ENCODE measurements around the gene ADGRF1. TPM values are rescaled to one million over a fixed set of nuclear protein-coding genes. Genes with fewer than 3 reads are reported as not detected.

Gene ADGRF1
- total RNA-seq, 2 experiments from 2014 or later, result not detected

GRCh38 chr6:46956409-46956808 lies 85.7 kb downstream of the ADGRF1 start:
- Histone ChIP-seq H3K4me1 (ENCODE audit: insufficient read depth, low read length) (no peaks in the 10 kb centered on the region), H3K27ac (ENCODE audit: low read depth in 1 of 2, low read length in 2 of 2) (no peak overlapping the region), H3K27me3 (ENCODE audit: control insufficient read depth in 1 of 2, insufficient read depth in 2 of 2, low read length in 2 of 2) (peaks cover 0 to 5% of the 10 kb centered on the region in 2 experiments), H3K4me3 (ENCODE audit: low read length) (no peak overlapping the region), H3K36me3 (ENCODE audit: insufficient read depth, low read length) (no peaks in the 10 kb centered on the region), H3K9me3 (ENCODE audit: control insufficient read depth in 1 of 2, insufficient read depth in 1 of 2, low read length in 2 of 2) (no peaks in the 10 kb centered on the region)
- Mint-ChIP-seq H3K27ac (no peak overlapping the region), H3K9me3 (no peaks in the 10 kb centered on the region), H3K36me3 (ENCODE audit: low read depth) (no peaks in the 10 kb centered on the region), H3K4me1 (ENCODE audit: low read depth) (no peaks in the 10 kb centered on the region), H3K4me3 (no peak overlapping the region), H3K27me3 (peaks cover 15% of the 10 kb centered on the region)
- CTCF ChIA-PET, result no interaction called here
- ATAC-seq (ENCODE audit: poor library complexity), result no peak
- DNase-seq, result no peak
- POLR2A ChIA-PET, result no interaction called here
- intact Hi-C loops (cut with DNase I, micrococcal nuclease), result no loop called here
- no peak for TF ChIP-seq CTCF (IDR thresholded peaks at IDR 0.05)

GRCh38 chr6:46954837-46955451 lies 87.2 kb downstream of the ADGRF1 start:
- no peak for TF ChIP-seq CTCF (IDR thresholded peaks at IDR 0.05)
- DNase-seq (no peak), ATAC-seq (ENCODE audit: poor library complexity) (no peak)
- no peaks in the 10 kb centered on the region for H3K9me3 ChIP-seq (ENCODE audit: control insufficient read depth in 1 of 2, insufficient read depth in 1 of 2, low read length in 2 of 2)
- peaks cover 0 to 5% of the 10 kb centered on the region in 2 experiments for H3K27me3 ChIP-seq (ENCODE audit: control insufficient read depth in 1 of 2, insufficient read depth in 2 of 2, low read length in 2 of 2)
- no peaks in the 10 kb centered on the region for H3K36me3 ChIP-seq (ENCODE audit: insufficient read depth, low read length)
- no peaks in the 10 kb centered on the region for H3K4me1 Mint-ChIP-seq (ENCODE audit: low read depth)
- intact Hi-C loops (cut with DNase I, micrococcal nuclease), result no loop called here
- no peaks in the 10 kb centered on the region for H3K4me1 ChIP-seq (ENCODE audit: insufficient read depth, low read length)
- H3K4me3 ChIP-seq (ENCODE audit: low read length), result no peak overlapping the region
- no peak overlapping the region for H3K27ac ChIP-seq (ENCODE audit: low read depth in 1 of 2, low read length in 2 of 2)
- H3K27me3 Mint-ChIP-seq, result peaks cover 21% of the 10 kb centered on the region
- H3K36me3 Mint-ChIP-seq (ENCODE audit: low read depth), result no peaks in the 10 kb centered on the region
- ChIA-PET POLR2A (no interaction called here), CTCF (no interaction called here)
- no peak overlapping the region for H3K4me3 Mint-ChIP-seq
- H3K9me3 Mint-ChIP-seq, result no peaks in the 10 kb centered on the region
- H3K27ac Mint-ChIP-seq, result no peak overlapping the region

- H3K27ac Mint-ChIP-seq, result no peak overlapping the region
- H3K9me3 ChIP-seq (ENCODE audit: control insufficient read depth in 1 of 2, insufficient read depth in 1 of 2, low read length in 2 of 2), result no peaks in the 10 kb centered on the region
- no peak overlapping the region for H3K4me3 ChIP-seq (ENCODE audit: low read length)
- H3K9me3 Mint-ChIP-seq, result no peaks in the 10 kb centered on the region
- no peak overlapping the region for H3K4me3 Mint-ChIP-seq
- no peaks in the 10 kb centered on the region for H3K36me3 Mint-ChIP-seq (ENCODE audit: low read depth)
- CTCF ChIA-PET, result no interaction called here
- no peaks in the 10 kb centered on the region for H3K36me3 ChIP-seq (ENCODE audit: insufficient read depth, low read length)
- peaks cover 0 to 5% of the 10 kb centered on the region in 2 experiments for H3K27me3 ChIP-seq (ENCODE audit: control insufficient read depth in 1 of 2, insufficient read depth in 2 of 2, low read length in 2 of 2)
- H3K4me1 Mint-ChIP-seq (ENCODE audit: low read depth), result no peaks in the 10 kb centered on the region
- H3K27ac ChIP-seq (ENCODE audit: low read depth in 1 of 2, low read length in 2 of 2), result no peak overlapping the region
- POLR2A ChIA-PET, result no interaction called here
- no peaks in the 10 kb centered on the region for H3K4me1 ChIP-seq (ENCODE audit: insufficient read depth, low read length)
- no peak for TF ChIP-seq CTCF (IDR thresholded peaks at IDR 0.05)
- ATAC-seq (ENCODE audit: poor library complexity) (no peak), DNase-seq (no peak)
- intact Hi-C loops (cut with DNase I, micrococcal nuclease), result no loop called here
- H3K27me3 Mint-ChIP-seq, result peaks cover 21% of the 10 kb centered on the region
These were observed 88.2 kb downstream of the ADGRF1 start for GRCh38 chr6:46953921-46954320.

All from CD4-positive, alpha-beta T cell (primary cell).